Activated CD8-positive, alpha-beta memory T cell treated with anti-CD3 and anti-CD28 coated beads, Interleukin-2, amount 50 U/mL, for 24 hours (primary cell): ENCODE results near the gene INTS15.

Experiments
- DNase-seq: peaks from one replicate; pipeline ENCODE4 v3.0.0-alpha.2; 2020; ENCODE audit errors: extremely low read depth

The INTS15 gene

GRCh38 chr7:6642239-6642839 lies 52.5 kb downstream of the INTS15 start:
- DNase-seq = no peak

- DNase-seq = no peak
Observed at GRCh38 chr7:6642861-6643640, 53.2 kb downstream of the INTS15 start.

GRCh38 chr7:6643915-6644625 lies 54.2 kb downstream of the INTS15 start:
- DNase-seq = no peak

- no peak for DNase-seq
Observed at GRCh38 chr7:6644728-6645127, 54.9 kb downstream of the INTS15 start.

- DNase-seq = no peak
Observed at GRCh38 chr7:6646465-6646864, 56.6 kb downstream of the INTS15 start.

GRCh38 chr7:6647080-6647479 lies 57.3 kb downstream of the INTS15 start:
- no peak for DNase-seq

GRCh38 chr7:6647541-6647940 lies 57.7 kb downstream of the INTS15 start:
- DNase-seq = no peak

GRCh38 chr7:6648066-6648814 lies 58.4 kb downstream of the INTS15 start:
- DNase-seq = no peak

- no peak for DNase-seq
Observed at GRCh38 chr7:6648815-6649104, 58.9 kb downstream of the INTS15 start.

GRCh38 chr7:6649241-6649961 lies 59.6 kb downstream of the INTS15 start:
- DNase-seq = no peak

GRCh38 chr7:6650086-6650485 lies 60.3 kb downstream of the INTS15 start:
- no peak for DNase-seq

- DNase-seq = no peak
Observed at GRCh38 chr7:6650521-6651011, 60.7 kb downstream of the INTS15 start.

- no peak for DNase-seq
Observed at GRCh38 chr7:6651851-6652445, 62.1 kb downstream of the INTS15 start.

- DNase-seq = no peak
Observed at GRCh38 chr7:6652446-6653011, 62.7 kb downstream of the INTS15 start.

GRCh38 chr7:6653071-6654003 lies 63.5 kb downstream of the INTS15 start:
- no peak for DNase-seq

GRCh38 chr7:6654113-6654841 lies 64.5 kb downstream of the INTS15 start:
- no peak for DNase-seq

- no peak for DNase-seq
Observed at GRCh38 chr7:6654842-6655610, 65.2 kb downstream of the INTS15 start.
